Activated CD4-positive, alpha-beta T cell treated with anti-CD3 and anti-CD28 coated beads, Interleukin-2, amount 10 ng/mL, durations not matched to agents 7 days and 5 days (primary cell): ENCODE measurements around the gene ARHGAP26. TPM values are rescaled to one million over a fixed set of nuclear protein-coding genes. Genes with fewer than 3 reads are reported as not detected.
"Not testable (repeated sequence)": the region's sequence is repeated elsewhere in the genome, so short reads cannot be mapped to it uniquely, and the experiment has no call there.

Experiments used
- CTCF ChIA-PET: fragments of 350-600 bp; sonication (Branson Sonifier 250); formaldehyde crosslinking; loops from one replicate; lab custom pipeline; 2021; ENCODE audit warnings: antibody characterized with exemption; lab: Charles Lee
- POLR2A ChIA-PET: fragments of 350-600 bp; sonication (Branson Sonifier 250); formaldehyde crosslinking; loops from one replicate; lab custom pipeline; 2021; ENCODE audit warnings: antibody characterized with exemption; lab: Charles Lee
- DNase-seq: peaks from one replicate; pipeline ENCODE4 v3.0.0-alpha.2; 2020
- H3K27ac Mint-ChIP-seq: one replicate; pipeline ENCODE4 v1.8.0; 2021; ENCODE audit warnings: mild to moderate bottlenecking, moderate library complexity, mixed read lengths
- H3K27me3 Mint-ChIP-seq: one replicate; pipeline ENCODE4 v1.8.0; 2021; ENCODE audit warnings: mixed read lengths
- H3K36me3 Mint-ChIP-seq: one replicate; pipeline ENCODE4 v1.8.0; 2021; ENCODE audit warnings: low read depth, mixed read lengths
- H3K4me1 Mint-ChIP-seq: one replicate; pipeline ENCODE4 v1.8.0; 2021; ENCODE audit warnings: mixed read lengths
- H3K4me3 Mint-ChIP-seq: one replicate; pipeline ENCODE4 v1.8.0; 2021; ENCODE audit warnings: mild to moderate bottlenecking, moderate library complexity, mixed read lengths
- H3K9me3 Mint-ChIP-seq: one replicate; pipeline ENCODE4 v1.8.0; 2021; ENCODE audit warnings: mixed read lengths
- total RNA-seq, 2 experiments: library from RNA; stranded (reverse); gene quantifications; one replicate each; pipeline ENCODE4 v1.2.3, GENCODE V29; 2021

Gene ARHGAP26
- total RNA-seq, 2 experiments from 2014 or later = 21.0 to 21.5 TPM

- no peak overlapping the region for H3K27ac Mint-ChIP-seq
- POLR2A ChIA-PET = no interaction called here
- peaks cover 6% of the 10 kb centered on the region for H3K4me1 Mint-ChIP-seq
- CTCF ChIA-PET = interaction anchor here (0.5 to 1.3 kb wide), 2 partner anchors 11 to 119 kb away, joined by 3 to 4 read pairs; no protein-coding TSS in a partner anchor
- H3K27me3 Mint-ChIP-seq = no peaks in the 10 kb centered on the region
- H3K36me3 Mint-ChIP-seq = peaks cover 7% of the 10 kb centered on the region
- no peak overlapping the region for H3K4me3 Mint-ChIP-seq
- DNase-seq = no peak
- no peaks in the 10 kb centered on the region for H3K9me3 Mint-ChIP-seq
Measured at GRCh38 chr5:143116814-143117213, 346.6 kb downstream of the ARHGAP26 start.

- Mint-ChIP-seq H3K27ac (no peak overlapping the region), H3K36me3 (peaks cover 15% of the 10 kb centered on the region), H3K9me3 (no peaks in the 10 kb centered on the region), H3K4me3 (no peak overlapping the region), H3K27me3 (no peaks in the 10 kb centered on the region), H3K4me1 (peaks cover 6% of the 10 kb centered on the region)
- ChIA-PET POLR2A (no interaction called here), CTCF (interaction anchor here (1.1 to 1.3 kb wide), 2 partner anchors 10 to 16 kb away, joined by 3 to 4 read pairs; no protein-coding TSS in a partner anchor)
- no peak for DNase-seq
Measured at GRCh38 chr5:143117821-143118220, 347.6 kb downstream of the ARHGAP26 start.

- H3K4me1 Mint-ChIP-seq = peaks cover 6% of the 10 kb centered on the region
Measured at GRCh38 chr5:143118222-143118621, 348.0 kb downstream of the ARHGAP26 start.

GRCh38 chr5:143118818-143119217 is 348.6 kb downstream of the ARHGAP26 start:
- H3K27ac Mint-ChIP-seq, H3K4me3 Mint-ChIP-seq, H3K4me1 Mint-ChIP-seq, H3K9me3 Mint-ChIP-seq, H3K27me3 Mint-ChIP-seq, DNase-seq, POLR2A ChIA-PET: not testable (repeated sequence)
- CTCF ChIA-PET = interaction anchor here (0.6 to 3.0 kb wide), 4 partner anchors 8 to 102 kb away, joined by 3 to 9 read pairs (median 6); no protein-coding TSS in a partner anchor
- H3K36me3 Mint-ChIP-seq = peaks cover 18% of the 10 kb centered on the region

More at GRCh38 chr5:143118222-143118621, 348.0 kb downstream of the ARHGAP26 start:
- ChIA-PET CTCF (interaction anchor here (0.8 to 2.5 kb wide), 4 partner anchors 10 to 102 kb away, joined by 3 to 9 read pairs (median 4); no protein-coding TSS in a partner anchor), POLR2A (no interaction called here)
- H3K27me3 Mint-ChIP-seq = no peaks in the 10 kb centered on the region
- no peaks in the 10 kb centered on the region for H3K9me3 Mint-ChIP-seq
- H3K36me3 Mint-ChIP-seq = peaks cover 18% of the 10 kb centered on the region
- no peak overlapping the region for H3K4me3 Mint-ChIP-seq
- no peak for DNase-seq
- H3K27ac Mint-ChIP-seq = no peak overlapping the region

GRCh38 chr5:143119291-143119769 is 349.2 kb downstream of the ARHGAP26 start:
- no peak for DNase-seq
- no peak overlapping the region for H3K4me3 Mint-ChIP-seq
- CTCF ChIA-PET = interaction anchor here (0.7 to 3.0 kb wide), 4 partner anchors 9 to 13 kb away, joined by 3 to 9 read pairs (median 6); no protein-coding TSS in a partner anchor
- POLR2A ChIA-PET = no interaction called here
- no peaks in the 10 kb centered on the region for H3K9me3 Mint-ChIP-seq
- H3K4me1 Mint-ChIP-seq = peaks cover 6% of the 10 kb centered on the region
- H3K36me3 Mint-ChIP-seq = peaks cover 19% of the 10 kb centered on the region
- H3K27me3 Mint-ChIP-seq = no peaks in the 10 kb centered on the region
- H3K27ac Mint-ChIP-seq = no peak overlapping the region

- H3K27me3 Mint-ChIP-seq = no peaks in the 10 kb centered on the region
- H3K36me3 Mint-ChIP-seq = peaks cover 21% of the 10 kb centered on the region
- H3K4me1 Mint-ChIP-seq = peaks cover 6% of the 10 kb centered on the region
- no peak overlapping the region for H3K27ac Mint-ChIP-seq
- no peak for DNase-seq
- no peak overlapping the region for H3K4me3 Mint-ChIP-seq
- no peaks in the 10 kb centered on the region for H3K9me3 Mint-ChIP-seq
- ChIA-PET CTCF (interaction anchor here (0.7 to 3.0 kb wide), 4 partner anchors 9 to 14 kb away, joined by 3 to 9 read pairs (median 6); no protein-coding TSS in a partner anchor), POLR2A (no interaction called here)
Measured at GRCh38 chr5:143119881-143120341, 349.7 kb downstream of the ARHGAP26 start.

- H3K4me3 Mint-ChIP-seq = no peak overlapping the region
- no peaks in the 10 kb centered on the region for H3K27me3 Mint-ChIP-seq
- no peak for DNase-seq
- ChIA-PET POLR2A (no interaction called here), CTCF (interaction anchor here (1.1 to 3.0 kb wide), 3 partner anchors 8 to 12 kb away, joined by 3 to 9 read pairs (median 9); no protein-coding TSS in a partner anchor)
- peaks cover 6% of the 10 kb centered on the region for H3K4me1 Mint-ChIP-seq
- H3K9me3 Mint-ChIP-seq = no peaks in the 10 kb centered on the region
- peaks cover 25% of the 10 kb centered on the region for H3K36me3 Mint-ChIP-seq
- no peak overlapping the region for H3K27ac Mint-ChIP-seq
Measured at GRCh38 chr5:143120460-143121134, 350.4 kb downstream of the ARHGAP26 start.

- Mint-ChIP-seq H3K27ac (no peak overlapping the region), H3K9me3 (no peaks in the 10 kb centered on the region), H3K27me3 (no peaks in the 10 kb centered on the region), H3K36me3 (peaks cover 25% of the 10 kb centered on the region), H3K4me3 (no peak overlapping the region), H3K4me1 (peaks cover 6% of the 10 kb centered on the region)
- POLR2A ChIA-PET = no interaction called here
- CTCF ChIA-PET = interaction anchor here (3.0 kb wide), 1 partner anchor 10 kb away, joined by 9 read pairs; no protein-coding TSS in a partner anchor
- DNase-seq = no peak
Measured at GRCh38 chr5:143121135-143121475, 350.9 kb downstream of the ARHGAP26 start.

GRCh38 chr5:143124593-143124992 is 354.4 kb downstream of the ARHGAP26 start:
- DNase-seq = no peak
- peaks cover 3% of the 10 kb centered on the region for H3K4me1 Mint-ChIP-seq

GRCh38 chr5:143126174-143127019 is 356.2 kb downstream of the ARHGAP26 start:
- Mint-ChIP-seq H3K4me1 (no peaks in the 10 kb centered on the region), H3K27me3 (no peaks in the 10 kb centered on the region), H3K9me3 (no peaks in the 10 kb centered on the region), H3K27ac (no peak overlapping the region), H3K4me3 (no peak overlapping the region), H3K36me3 (peaks cover 23% of the 10 kb centered on the region)
- POLR2A ChIA-PET = no interaction called here
- CTCF ChIA-PET = interaction anchor here (0.8 to 1.4 kb wide), 2 partner anchors 27 to 102 kb away, joined by 3 read pairs; no protein-coding TSS in a partner anchor
- DNase-seq = no peak

More at GRCh38 chr5:143124593-143124992, 354.4 kb downstream of the ARHGAP26 start:
- Mint-ChIP-seq H3K9me3 (no peaks in the 10 kb centered on the region), H3K27me3 (no peaks in the 10 kb centered on the region), H3K36me3 (peaks cover 30% of the 10 kb centered on the region), H3K4me3 (no peak overlapping the region), H3K27ac (no peak overlapping the region)
- POLR2A ChIA-PET = no interaction called here
- CTCF ChIA-PET = interaction anchor here (0.6 kb wide), 1 partner anchor 39 kb away, joined by 3 read pairs; no protein-coding TSS in a partner anchor

- no peak for DNase-seq
- peaks cover 12% of the 10 kb centered on the region for H3K36me3 Mint-ChIP-seq
- no peaks in the 10 kb centered on the region for H3K9me3 Mint-ChIP-seq
- ChIA-PET CTCF (interaction anchor here (0.7 to 1.5 kb wide), 4 partner anchors 9 to 126 kb away, joined by 3 to 9 read pairs (median 4); no protein-coding TSS in a partner anchor), POLR2A (no interaction called here)
- H3K27me3 Mint-ChIP-seq = no peaks in the 10 kb centered on the region
- no peak overlapping the region for H3K27ac Mint-ChIP-seq
- no peak overlapping the region for H3K4me3 Mint-ChIP-seq
- no peaks in the 10 kb centered on the region for H3K4me1 Mint-ChIP-seq
Measured at GRCh38 chr5:143128412-143129071, 358.4 kb downstream of the ARHGAP26 start.

GRCh38 chr5:143129203-143129602 is 359.0 kb downstream of the ARHGAP26 start:
- ChIA-PET POLR2A (no interaction called here), CTCF (interaction anchor here (1.0 to 1.5 kb wide), 3 partner anchors 10 to 126 kb away, joined by 3 to 9 read pairs (median 3); no protein-coding TSS in a partner anchor)
- Mint-ChIP-seq H3K9me3 (no peaks in the 10 kb centered on the region), H3K27me3 (no peaks in the 10 kb centered on the region), H3K36me3 (peaks cover 12% of the 10 kb centered on the region), H3K4me1 (no peaks in the 10 kb centered on the region), H3K27ac (no peak overlapping the region), H3K4me3 (no peak overlapping the region)
- no peak for DNase-seq
